NCI-H460 (cell line): ENCODE measurements around the gene CEMIP2. TPM values are rescaled to one million over a fixed set of nuclear protein-coding genes. Genes with fewer than 3 reads are reported as not detected.
"Not testable (repeated sequence)": the region's sequence is repeated elsewhere in the genome, so short reads cannot be mapped to it uniquely, and the experiment has no call there.

ENCODE experiments used
- DNase-seq: peaks from one replicate; pipeline ENCODE4 v3.0.0-alpha.2; 2016; ENCODE audit warnings: low read depth; ENCODE audit errors: extremely low read depth
- total RNA-seq: library from RNA; depleted of rRNA; stranded (reverse); fragments of >200 nt; shearing (Covaris generic); gene quantifications from 2 replicates; pipeline ENCODE4 v1.2.3, GENCODE V29; 2014

Gene CEMIP2
- total RNA-seq, 1 experiment from 2014 or later = 22.1 TPM

DNA sequence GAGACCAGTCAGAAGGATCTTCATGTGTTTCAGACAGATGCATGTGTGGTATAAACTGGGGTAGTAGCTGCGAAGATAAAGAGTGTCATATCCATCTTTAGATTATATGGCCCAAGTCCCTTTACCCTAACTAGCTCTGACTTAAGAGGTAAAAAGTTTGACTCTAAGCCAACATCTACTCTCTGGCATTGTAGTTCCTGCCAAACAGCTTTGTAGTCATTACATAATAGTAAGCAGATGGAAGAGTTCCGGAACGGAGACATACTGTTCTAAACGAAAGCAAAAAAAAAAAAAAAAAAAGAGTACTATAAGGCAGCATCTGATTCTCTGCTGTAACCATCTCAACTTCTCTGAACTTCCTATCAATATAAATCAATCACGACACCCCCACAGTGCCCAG is 48.8 kb downstream of the CEMIP2 start:
- no peak for DNase-seq

DNA sequence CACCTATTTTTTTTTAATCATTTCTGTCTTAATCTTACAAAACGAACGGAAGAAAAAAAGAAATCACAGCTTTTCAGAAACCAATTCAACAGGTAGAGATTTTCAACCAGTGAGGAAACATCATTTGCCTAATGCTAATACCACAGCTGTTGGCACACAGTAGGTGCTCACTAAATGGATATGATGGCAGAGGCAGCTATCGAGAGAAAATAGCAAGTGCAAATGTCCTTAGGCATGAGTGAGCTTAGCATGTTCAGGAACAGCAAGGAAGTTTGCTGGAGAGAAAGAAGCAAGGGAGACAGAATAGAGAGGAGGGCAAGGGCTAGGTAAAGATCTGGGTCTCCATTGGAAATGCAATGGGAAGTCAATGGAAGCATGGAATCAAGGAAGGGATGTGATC is 49.2 kb downstream of the CEMIP2 start:
- DNase-seq = no peak

DNA sequence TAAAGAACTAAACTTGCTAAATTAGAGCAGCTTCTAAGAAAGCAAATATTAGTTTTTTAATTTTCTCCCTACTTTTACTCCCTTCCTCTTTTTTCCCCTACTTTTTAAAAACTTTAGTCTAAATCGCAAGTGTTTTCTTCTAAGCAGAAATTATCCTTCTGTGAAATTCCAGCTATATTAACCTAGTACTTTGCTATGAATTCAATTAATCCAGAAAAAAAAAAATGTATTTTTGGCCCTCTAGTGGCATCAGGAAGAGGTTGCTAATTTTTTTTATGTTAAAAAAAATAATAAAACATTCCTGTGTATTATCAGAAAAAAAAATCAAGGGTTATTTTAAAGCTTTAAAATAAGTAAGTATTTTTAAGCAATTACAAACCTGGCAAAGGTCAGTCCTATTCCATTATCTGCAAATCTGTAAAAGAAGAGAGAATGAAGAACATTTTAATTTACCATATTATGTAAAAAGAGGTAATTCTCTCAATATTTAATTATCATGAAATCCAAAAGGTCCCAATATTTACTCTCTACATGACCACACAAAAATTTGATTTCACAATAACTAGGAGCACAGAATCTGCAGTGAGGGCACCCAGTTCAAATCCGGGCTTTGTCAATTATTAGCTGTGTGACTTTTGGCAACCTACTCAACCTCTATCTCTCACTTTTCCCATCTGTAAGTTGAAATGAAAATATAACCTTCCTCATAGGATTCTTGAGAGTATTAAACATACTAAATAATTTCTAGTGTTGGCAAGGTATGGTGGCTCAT is 52.0 kb downstream of the CEMIP2 start:
- no peak for DNase-seq

DNA sequence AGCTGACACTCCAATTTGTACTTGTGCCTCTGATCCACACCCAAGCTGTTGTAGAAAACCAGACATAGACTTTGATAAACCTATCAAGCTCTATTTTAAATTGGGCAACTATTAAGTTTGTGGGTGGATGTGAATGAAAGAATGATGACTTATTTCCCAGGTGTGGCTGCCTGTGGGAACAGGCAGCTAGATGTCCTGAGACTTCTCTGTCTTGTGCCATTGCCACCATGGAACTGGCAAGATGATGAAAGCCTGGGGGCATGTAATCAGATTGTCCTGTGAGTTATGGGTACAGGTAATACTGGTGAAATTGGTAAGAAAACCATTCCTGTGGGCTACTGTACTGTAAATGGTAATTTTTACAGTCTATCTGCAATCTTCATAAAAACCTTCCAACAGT is 57.5 kb downstream of the CEMIP2 start:
- DNase-seq = no peak

DNA sequence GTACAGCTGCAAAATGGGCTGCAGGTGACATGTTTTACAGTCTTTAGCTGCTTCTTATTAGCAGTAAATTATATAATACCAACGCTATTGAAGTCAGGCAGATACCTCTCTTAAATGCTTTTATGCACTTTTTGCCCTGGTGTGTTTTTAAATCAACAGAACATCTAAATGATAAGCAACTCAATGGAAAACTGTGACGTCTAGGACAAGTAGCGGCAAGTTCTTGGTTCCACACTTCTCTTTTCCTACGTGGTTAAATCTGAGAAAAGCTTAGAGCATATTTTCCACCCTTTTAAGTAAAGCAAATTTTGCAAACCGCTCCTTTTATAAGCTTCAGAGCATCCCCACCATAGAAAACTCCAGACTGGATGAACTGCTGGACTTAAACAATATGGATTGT is 58.1 kb downstream of the CEMIP2 start:
- DNase-seq = no peak

DNA sequence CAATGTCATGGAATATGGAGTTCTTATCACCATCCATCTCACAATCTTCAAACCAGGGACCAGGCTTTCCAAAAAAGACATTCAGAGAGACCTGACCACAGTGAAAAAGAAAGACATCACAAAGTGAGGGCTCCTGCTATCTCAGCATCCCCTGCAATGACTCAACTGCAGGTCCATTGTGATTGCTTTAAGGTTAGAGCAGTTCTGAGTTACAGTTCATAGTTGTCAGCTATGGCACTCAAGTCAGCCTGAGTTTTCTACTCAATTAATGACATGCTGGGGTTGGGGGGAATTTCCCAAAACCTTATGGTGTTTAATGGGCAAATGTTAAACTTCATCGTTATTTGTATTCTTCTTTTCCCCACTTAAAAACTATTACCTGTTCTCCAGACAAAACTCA is 58.9 kb downstream of the CEMIP2 start:
- DNase-seq = no peak

DNA sequence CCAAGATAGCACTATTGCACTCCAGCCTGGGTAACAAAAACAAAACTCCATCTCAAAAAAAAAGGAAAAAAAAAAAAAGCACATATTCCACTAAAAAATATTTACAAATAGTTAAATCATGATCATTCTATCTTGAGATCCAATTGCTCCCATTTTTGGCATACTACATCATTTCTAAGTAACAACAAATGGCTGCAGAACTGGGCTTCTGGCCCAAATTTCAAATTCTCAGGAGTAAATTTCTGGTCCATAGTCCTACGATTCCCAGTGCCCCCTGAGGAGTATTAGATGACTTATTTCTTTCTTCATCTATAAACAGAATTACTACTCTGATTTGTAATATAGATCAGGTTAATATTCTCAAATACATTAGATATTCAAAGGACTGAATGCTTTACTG is 62.1 kb downstream of the CEMIP2 start:
- DNase-seq = no peak

DNA sequence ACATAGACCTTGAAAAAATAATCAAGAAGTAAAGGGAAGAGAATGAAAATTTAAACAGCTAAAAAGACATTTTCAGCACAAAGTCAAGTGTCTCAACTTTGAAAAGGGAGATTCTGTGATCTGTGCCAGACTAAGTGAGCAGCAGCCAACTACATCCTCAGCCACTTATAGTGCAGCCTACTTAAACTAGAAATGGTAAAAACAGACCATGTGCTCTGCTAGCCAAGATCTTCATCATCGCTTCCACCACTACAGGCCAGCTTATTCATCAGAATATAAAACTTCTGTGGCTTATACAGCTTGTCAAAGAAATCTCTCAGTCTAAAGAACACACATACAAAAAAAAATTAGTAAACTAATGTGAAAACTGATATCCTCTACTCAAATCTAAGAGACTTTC is 63.5 kb downstream of the CEMIP2 start:
- DNase-seq = no peak

DNA sequence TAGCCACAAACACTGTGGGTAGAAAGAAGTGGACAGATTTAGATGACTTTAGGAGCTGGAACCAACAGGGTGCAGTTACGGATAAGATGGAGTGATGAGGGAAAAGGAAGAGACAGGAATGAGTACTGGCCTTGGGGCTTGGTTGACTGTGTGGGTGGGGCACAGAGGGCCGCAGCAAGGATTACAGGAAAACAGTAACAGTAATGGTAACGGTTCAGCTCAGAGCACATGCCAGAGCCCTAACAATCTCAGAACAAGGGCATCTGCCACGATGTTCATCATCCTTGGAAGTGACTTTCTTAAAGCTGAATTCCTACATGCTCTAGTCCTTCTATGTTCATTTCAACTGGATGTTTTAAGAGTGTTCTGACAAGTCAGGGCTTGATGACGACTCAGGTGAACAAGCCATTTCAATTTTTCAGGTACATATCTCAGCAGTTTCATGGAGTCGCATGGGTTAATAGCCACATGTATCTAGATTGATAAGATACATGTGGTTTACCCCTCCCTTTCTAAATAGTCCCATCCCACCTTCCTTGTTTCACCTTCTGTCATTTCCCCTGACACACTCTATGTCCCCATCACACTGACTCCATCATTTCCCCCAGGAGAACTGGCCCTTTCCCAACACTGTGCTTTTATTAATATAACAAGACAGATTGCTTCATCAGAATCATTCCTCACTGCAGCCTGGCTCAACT is 65.0 kb downstream of the CEMIP2 start:
- DNase-seq = no peak

DNA sequence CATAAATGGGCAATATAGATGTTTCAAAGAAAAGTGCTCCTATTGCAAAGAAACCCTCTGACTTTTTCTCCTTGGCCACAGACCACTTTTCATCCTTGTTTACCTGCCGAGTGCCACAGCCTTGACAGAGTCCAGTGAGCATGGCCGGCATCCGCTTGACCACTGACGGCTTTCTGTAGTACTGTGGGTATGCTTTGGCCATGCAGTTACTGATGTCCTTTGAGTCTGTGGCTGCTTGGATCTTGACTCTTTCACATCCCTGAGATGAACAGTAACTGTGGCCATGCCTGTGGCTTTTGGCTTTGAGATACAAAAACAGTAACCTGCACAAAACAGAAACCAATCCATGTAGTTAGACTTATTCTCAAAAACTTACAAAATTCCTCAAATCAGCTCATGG is 70.4 kb downstream of the CEMIP2 start:
- DNase-seq = no peak

DNA sequence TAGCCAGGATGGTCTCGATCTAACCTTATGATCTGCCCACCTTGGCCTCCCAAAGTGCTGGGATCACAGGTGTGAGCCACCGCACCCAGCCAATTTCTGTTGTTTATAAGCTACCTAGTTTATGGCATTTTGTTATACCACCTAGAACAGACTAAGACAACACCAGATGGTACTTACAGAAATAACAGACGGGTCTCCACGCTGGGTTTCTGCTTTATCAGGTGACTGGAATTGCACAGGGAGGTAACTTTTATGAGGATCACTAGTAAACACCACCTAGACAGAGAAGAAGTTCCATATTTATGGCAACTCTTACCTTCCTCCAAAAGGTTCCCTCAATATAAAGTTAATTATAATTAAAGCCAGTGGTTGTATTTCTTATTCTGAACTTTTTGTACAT is 74.0 kb downstream of the CEMIP2 start:
- no peak for DNase-seq

DNA sequence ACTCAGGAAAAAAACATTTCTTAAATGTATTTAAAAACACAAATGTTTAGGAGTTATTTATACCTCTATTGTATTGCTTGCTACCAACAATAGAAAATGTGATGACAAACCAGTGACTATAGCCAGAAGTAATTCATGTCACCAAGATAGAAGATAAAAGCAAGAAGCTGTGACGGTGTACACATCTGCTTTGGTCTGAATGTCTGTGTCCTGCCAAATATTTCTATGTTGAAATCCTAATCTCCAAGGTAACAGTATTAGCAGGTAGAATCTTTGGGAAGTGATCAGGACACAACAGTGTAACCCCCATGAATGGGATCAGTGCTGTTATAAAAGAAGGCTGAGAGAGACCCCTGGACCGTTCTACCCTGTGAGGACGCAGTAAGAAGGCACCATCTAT is 74.7 kb downstream of the CEMIP2 start:
- DNase-seq = no peak

DNA sequence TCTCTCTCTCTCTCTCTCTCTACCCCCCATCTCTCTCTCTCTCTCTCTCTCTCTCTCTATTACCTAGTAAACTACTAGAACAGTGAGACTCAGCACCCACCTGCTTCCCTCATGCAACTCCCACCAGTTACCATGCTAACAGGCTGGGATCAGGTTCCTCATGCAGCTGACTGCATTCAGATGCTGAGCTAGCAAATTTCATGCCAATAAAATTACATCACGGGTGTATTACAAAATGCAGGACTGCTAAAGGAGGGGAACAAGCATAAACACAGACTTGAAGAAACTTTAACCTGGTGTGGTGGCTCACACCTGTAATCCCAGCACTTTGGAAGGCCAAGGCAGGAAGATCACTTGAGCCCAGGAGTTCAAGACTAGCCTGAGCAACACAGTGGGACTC is 76.0 kb downstream of the CEMIP2 start:
- DNase-seq = no peak

DNA sequence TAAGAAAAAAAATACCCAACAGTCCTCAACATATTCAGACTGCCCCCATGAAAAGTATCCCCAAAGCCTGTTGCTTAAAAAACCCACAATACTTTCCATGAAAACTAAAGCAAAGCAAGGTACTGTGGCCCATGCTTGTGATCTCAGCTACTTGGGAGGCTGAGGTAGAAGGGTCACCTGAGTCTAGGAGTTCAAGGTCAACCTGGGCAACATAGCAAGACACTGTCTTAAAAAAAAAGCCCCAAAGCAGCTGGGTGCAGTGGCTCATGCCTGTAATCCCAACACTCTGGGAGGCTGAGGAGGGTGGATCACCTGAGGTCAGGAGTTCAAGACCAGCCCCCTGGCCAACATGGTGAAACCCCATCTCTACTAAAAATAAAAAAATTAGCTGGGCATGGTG is 76.7 kb downstream of the CEMIP2 start:
- not testable (repeated sequence) for DNase-seq

DNA sequence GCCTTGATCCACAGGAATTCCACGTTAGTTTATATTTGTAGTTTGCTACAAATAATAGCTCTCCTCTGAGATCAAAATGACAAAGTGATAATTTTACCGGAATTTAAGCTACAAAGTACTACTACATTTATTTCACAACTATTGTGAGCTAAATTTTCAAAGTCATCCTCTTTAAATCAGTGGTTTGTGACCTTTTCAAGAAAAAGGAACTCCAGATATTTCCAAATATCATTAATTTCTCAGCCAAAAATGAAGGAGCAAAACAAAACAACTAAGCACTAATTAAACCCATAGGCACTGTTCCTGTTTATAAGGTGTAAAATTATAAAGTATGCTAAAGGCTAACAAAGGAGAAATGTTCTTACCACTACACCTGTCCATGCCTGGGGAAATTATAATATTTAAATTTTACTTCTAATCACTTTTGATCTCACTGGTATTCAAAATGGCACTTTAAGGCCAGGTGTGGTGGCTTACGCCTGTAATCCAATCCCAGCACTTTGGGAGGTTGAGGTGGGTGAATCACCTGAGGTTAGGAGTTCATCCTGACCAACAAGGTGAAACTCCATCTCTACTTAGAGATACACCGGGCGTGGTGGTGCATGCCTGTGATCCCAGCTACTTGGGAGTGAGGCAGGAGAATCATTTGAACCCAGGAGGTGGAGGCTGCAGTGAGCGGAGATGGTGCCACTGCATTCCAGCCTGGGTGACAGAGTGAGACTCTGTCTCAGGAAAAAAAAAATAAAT is 77.5 kb downstream of the CEMIP2 start:
- DNase-seq = no peak

DNA sequence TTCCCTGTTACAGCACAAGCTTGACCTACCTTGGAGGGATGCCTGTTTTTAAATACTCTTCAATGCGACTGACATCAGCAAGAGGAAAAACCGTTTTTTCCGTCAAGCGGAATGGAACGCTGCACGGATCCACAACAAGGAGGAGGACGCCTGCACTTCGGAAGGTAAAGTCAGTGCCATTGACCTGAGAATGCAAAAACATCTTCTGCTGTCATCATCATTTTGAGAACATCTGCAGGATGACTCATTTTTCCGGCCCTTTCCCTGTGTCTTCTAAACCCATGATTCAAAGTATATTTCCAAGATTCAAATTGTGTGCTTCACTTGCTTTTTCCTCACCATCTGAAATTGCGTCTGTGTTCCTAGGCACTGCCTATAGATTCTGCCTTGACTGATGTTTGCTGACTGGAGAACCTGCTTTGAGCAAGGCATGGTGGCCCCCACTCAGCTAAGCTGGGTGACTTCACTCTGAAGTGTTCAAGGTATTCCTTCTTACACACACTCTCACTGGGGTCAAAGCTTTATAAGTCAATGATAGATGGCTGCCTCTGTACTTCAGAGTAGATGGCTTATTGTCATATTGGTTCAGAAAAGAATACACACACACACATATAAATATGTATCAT is 78.1 kb downstream of the CEMIP2 start:
- DNase-seq = no peak

DNA sequence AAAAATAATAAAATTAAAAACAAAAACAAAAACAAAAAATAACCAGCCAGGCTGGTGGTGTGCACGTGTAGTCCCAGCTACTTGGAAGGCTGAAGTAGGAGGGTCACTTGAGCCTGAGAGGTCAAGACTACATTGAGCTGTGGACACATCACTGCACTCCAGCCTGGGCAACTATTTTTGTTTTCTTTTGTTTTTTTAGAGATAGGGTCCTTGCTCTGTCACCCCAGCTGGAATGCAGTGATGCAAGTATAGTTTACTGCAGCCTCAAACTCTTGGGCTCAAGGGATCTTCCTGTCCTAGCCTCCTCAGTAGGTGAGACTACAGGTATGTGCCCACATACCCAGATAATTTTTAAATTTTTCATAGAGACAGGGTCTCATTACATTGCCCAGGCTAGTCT is 80.6 kb downstream of the CEMIP2 start:
- DNase-seq = no peak

DNA sequence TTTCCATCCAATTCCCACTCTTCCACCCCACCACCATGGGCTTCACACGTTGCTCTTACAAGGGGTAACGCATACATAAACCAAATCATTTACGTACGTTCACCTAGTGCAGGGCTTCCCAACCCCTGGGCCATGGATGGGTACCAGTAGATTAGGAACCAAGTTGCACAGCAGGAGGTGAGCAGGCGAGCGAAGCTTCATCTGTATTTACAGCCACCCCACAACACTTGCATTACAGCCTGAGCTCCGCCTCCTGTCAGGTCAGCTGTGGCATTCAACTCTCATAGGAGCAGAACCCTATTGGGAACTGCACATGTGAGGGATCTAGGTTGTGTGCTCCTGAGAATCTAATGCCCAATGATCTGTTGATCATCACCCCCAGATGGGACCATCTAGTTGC is 82.3 kb downstream of the CEMIP2 start:
- DNase-seq = no peak

DNA sequence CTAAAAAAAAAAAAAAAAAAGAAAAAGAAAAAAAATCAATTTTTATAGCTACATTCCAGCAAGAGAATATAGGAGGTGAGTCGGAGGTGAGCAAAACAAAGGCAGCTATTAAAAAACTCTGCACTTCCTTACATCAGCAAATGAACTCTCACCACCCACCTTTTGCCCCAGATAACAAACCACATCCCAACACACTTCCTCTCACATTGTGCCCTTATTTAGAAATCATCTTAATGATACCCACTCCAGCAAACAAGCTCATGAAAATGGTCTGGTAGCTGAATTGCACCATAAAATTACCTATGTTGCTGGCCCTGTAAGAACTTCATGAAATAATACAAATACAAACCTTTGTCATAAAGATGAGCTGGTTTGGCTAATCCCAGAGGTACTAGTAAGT is 82.9 kb downstream of the CEMIP2 start:
- no peak for DNase-seq

DNA sequence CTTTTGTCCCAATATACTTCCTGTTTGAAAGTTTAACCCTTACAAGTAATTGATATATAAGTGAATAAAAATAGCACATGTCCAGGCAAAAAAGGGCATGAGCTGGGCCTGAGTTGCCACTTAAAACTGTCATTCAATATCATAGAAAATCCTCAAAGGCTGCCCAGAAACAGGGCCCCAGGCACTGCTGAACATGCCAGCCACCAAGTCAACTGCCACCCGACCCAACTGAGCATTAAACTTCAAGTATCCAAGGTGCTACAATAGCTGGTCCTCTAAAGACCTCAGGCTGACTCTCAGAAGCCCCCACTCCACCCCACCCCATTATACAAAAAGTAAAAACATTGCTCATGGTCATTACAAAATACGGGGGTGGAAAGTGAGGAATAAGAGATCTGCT is 83.7 kb downstream of the CEMIP2 start:
- no peak for DNase-seq

DNA sequence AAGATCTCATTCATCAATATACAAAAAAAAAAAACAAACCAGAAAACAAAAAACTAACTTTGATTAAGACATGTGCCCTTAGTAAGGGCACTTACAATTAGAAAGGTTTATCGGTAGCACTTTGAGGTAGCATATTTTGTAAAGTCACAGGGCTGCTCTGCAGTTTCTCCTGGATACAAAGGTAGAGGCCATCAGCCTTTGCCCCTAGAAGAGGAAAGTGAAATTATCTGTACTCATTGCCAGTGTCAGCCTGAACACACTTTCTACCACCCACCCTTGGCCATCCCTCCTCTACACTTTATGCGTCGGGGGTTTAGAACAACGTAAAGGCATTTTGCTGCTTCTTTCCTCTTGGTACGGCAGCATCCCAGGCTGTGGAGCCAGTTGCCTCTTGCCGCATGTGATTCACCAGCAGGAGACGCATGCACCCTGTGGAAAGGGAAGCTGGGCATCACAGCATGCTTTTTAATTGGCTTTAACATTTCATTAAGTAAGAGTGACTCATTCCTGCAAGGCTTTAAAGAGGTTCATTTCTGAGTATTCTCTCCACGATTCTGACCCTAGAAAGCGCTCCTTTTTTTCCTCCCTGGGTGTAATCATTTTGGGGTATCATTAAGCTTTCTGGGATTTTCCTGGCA is 84.6 kb downstream of the CEMIP2 start:
- DNase-seq = no peak
